MCF 10A (cell line): Measurements from ENCODE around the gene MGAT5. TPM values are rescaled to one million over a fixed set of nuclear protein-coding genes. Genes with fewer than 3 reads are reported as not detected.

Source experiments
- BruUV-seq: library from RNA; stranded (reverse); fragments of 400-500 nt; replicated peaks from 2 replicates; lab custom pipeline; 2021; lab: Mats Ljungman, UMichigan
- CTCF ChIA-PET: fragments of 300-600 bp; sonication (Branson Sonifier 250); formaldehyde crosslinking; extraction: SDS; loops from one replicate; lab custom pipeline; 2021; ENCODE audit warnings: antibody characterized with exemption, inconsistent platforms; lab: Yijun Ruan, JAX
- POLR2A ChIA-PET: fragments of 300-600, 350-650 bp; sonication (Branson Sonifier 250); formaldehyde crosslinking; extraction: SDS; loops from one replicate; lab custom pipeline; 2020; ENCODE audit warnings: antibody characterized with exemption, inconsistent platforms; lab: Yijun Ruan, JAX
- DNase-seq: peaks from one replicate; pipeline ENCODE4 v3.0.0-alpha.2; 2018; ENCODE audit not compliant: unreplicated experiment
- H3K27ac Mint-ChIP-seq: one replicate; pipeline ENCODE4 v1.8.0; 2022; ENCODE audit warnings: mild to moderate bottlenecking, low read depth, mixed read lengths; ENCODE audit not compliant: unreplicated experiment
- H3K27me3 Mint-ChIP-seq: one replicate; pipeline ENCODE4 v1.8.0; 2022; ENCODE audit warnings: mixed read lengths; ENCODE audit not compliant: insufficient read depth, unreplicated experiment
- H3K36me3 Mint-ChIP-seq: one replicate; pipeline ENCODE4 v1.8.0; 2022; ENCODE audit warnings: mild to moderate bottlenecking, moderate library complexity, mixed read lengths; ENCODE audit not compliant: insufficient read depth, unreplicated experiment
- H3K4me1 Mint-ChIP-seq: one replicate; pipeline ENCODE4 v1.8.0; 2022; ENCODE audit warnings: mixed read lengths; ENCODE audit not compliant: insufficient read depth, unreplicated experiment
- H3K4me3 Mint-ChIP-seq: one replicate; pipeline ENCODE4 v1.8.0; 2022; ENCODE audit warnings: mild to moderate bottlenecking, moderate library complexity, mixed read lengths; ENCODE audit not compliant: unreplicated experiment
- H3K9me3 Mint-ChIP-seq: one replicate; pipeline ENCODE4 v1.8.0; 2022; ENCODE audit warnings: mixed read lengths; ENCODE audit not compliant: unreplicated experiment
- CTCF ChIP-seq: fragments of 200-600 bp; IDR thresholded peaks from one replicate; pipeline ENCODE4 v1.8.0; 2022; ENCODE audit warnings: antibody characterized with exemption, mild to moderate bottlenecking; ENCODE audit not compliant: unreplicated experiment
- intact Hi-C: fragments of 100-400 bp; cut with micrococcal nuclease; formaldehyde crosslinking; loops from 2 replicates; pipeline ENCODE4 v1.14.1; 2022
- total RNA-seq: library from RNA; stranded (reverse); gene quantifications from 2 replicates; pipeline ENCODE4 v1.2.3, GENCODE V29; 2022

Gene MGAT5
- total RNA-seq, 1 experiment from 2014 or later = 22.2 TPM

- no peak for TF ChIP-seq CTCF
- no peak for DNase-seq
- Mint-ChIP-seq H3K36me3 (peaks cover 10% of the 10 kb centered on the region), H3K4me3 (no peak overlapping the region), H3K4me1 (no peaks in the 10 kb centered on the region), H3K27me3 (no peaks in the 10 kb centered on the region), H3K9me3 (no peaks in the 10 kb centered on the region), H3K27ac (no peak overlapping the region)
- intact Hi-C loops = no loop called here
- BruUV-seq = no TSS peak
- ChIA-PET POLR2A (no interaction called here), CTCF (interaction anchor here (1.0 to 8.1 kb wide), 3 partner anchors 14 to 307 kb away, joined by 3 to 52 read pairs (median 11); no protein-coding TSS in a partner anchor)
Measured at GRCh38 chr2:134425724-134426496, 172.0 kb downstream of the MGAT5 start.

- TF ChIP-seq CTCF = no peak
- H3K27me3 Mint-ChIP-seq = no peaks in the 10 kb centered on the region
- CTCF ChIA-PET = interaction anchor here (0.6 to 8.1 kb wide), 4 partner anchors 14 to 308 kb away, joined by 3 to 52 read pairs (median 7); no protein-coding TSS in a partner anchor
- BruUV-seq = no TSS peak
- H3K27ac Mint-ChIP-seq = no peak overlapping the region
- H3K4me1 Mint-ChIP-seq = peaks cover 2% of the 10 kb centered on the region
- intact Hi-C loops = no loop called here
- H3K9me3 Mint-ChIP-seq = no peaks in the 10 kb centered on the region
- H3K36me3 Mint-ChIP-seq = peaks cover 13% of the 10 kb centered on the region
- no peak for DNase-seq
- POLR2A ChIA-PET = no interaction called here
- no peak overlapping the region for H3K4me3 Mint-ChIP-seq
Measured at GRCh38 chr2:134426721-134427120, 172.8 kb downstream of the MGAT5 start.

GRCh38 chr2:134429886-134430285, 176.0 kb downstream of the MGAT5 start:
- Mint-ChIP-seq H3K27ac (no peak overlapping the region), H3K9me3 (no peaks in the 10 kb centered on the region), H3K27me3 (no peaks in the 10 kb centered on the region), H3K36me3 (peaks cover 22% of the 10 kb centered on the region), H3K4me3 (no peak overlapping the region), H3K4me1 (peaks cover 22% of the 10 kb centered on the region)
- intact Hi-C loops = no loop called here
- ChIA-PET POLR2A (no interaction called here), CTCF (interaction anchor here (0.6 to 8.1 kb wide), 6 partner anchors 10 to 312 kb away, joined by 3 to 52 read pairs (median 4); no protein-coding TSS in a partner anchor)
- BruUV-seq = no TSS peak
- no peak for DNase-seq
- TF ChIP-seq CTCF = no peak

- no TSS peak for BruUV-seq
- no peak for DNase-seq
- H3K4me3 Mint-ChIP-seq = no peak overlapping the region
- ChIA-PET POLR2A (interaction anchor here (1.3 to 1.6 kb wide), 2 partner anchors 9 to 26 kb away, joined by 3 read pairs; no protein-coding TSS in a partner anchor), CTCF (interaction anchor here (1.0 to 8.1 kb wide), 7 partner anchors 11 to 545 kb away, joined by 3 to 52 read pairs (median 3); no protein-coding TSS in a partner anchor)
- no peaks in the 10 kb centered on the region for H3K27me3 Mint-ChIP-seq
- TF ChIP-seq CTCF = no peak
- intact Hi-C loops = no loop called here
- no peaks in the 10 kb centered on the region for H3K9me3 Mint-ChIP-seq
- H3K36me3 Mint-ChIP-seq = peaks cover 22% of the 10 kb centered on the region
- peaks cover 22% of the 10 kb centered on the region for H3K4me1 Mint-ChIP-seq
- peak overlapping the region; percentile 36 for H3K27ac Mint-ChIP-seq
Measured at GRCh38 chr2:134431838-134432434, 178.1 kb downstream of the MGAT5 start.
